H1 (cell line): ENCODE data around the gene GSTM3. TPM values are rescaled to one million over a fixed set of nuclear protein-coding genes. Genes with fewer than 3 reads are reported as not detected.

Experiments
- CTCF ChIA-PET: fragments of 300-600 bp; sonication (Branson Sonifier 250); formaldehyde crosslinking; loops from one replicate; lab custom pipeline; 2021; ENCODE audit not compliant: partially characterized antibody; lab: Charles Lee
- POLR2A ChIA-PET: fragments of 300-600 bp; sonication (Branson Sonifier 250); formaldehyde crosslinking; loops from one replicate; lab custom pipeline; 2021; ENCODE audit warnings: inconsistent platforms; ENCODE audit not compliant: partially characterized antibody; lab: Charles Lee
- DNase-seq, 2 experiments: peaks; one replicate each; pipeline versions ENCODE4 v3.0.0 to v3.0.0-alpha.2; 2010 to 2022; ENCODE audit warnings: low spot score in 2 of 2, low read depth in 1 of 2, mixed read lengths in 1 of 2
- FAIRE-seq: peaks from 2 replicates; lab custom pipeline; 2011; peaks lifted over from hg19 to GRCh38; lab: Jason Lieb, UNC
- H2AFZ ChIP-seq: 2 replicates; pipeline ENCODE4 v1.8.1; 2012; ENCODE audit warnings: low read length, inconsistent platforms
- H2AK5ac ChIP-seq: 2 replicates; pipeline ENCODE4 v1.6.1; 2013; ENCODE audit warnings: low read depth, low read length
- H2BK120ac ChIP-seq: replicated peaks from 2 replicates; pipeline ENCODE3; 2013; ENCODE audit warnings: low read depth, low read length, inconsistent platforms
- H2BK12ac ChIP-seq: 2 replicates; pipeline ENCODE4 v1.6.1; 2013; ENCODE audit warnings: low read depth, low read length
- H2BK15ac ChIP-seq: 2 replicates; pipeline ENCODE4 v1.6.1; 2013; ENCODE audit warnings: low read length
- H2BK20ac ChIP-seq: 2 replicates; pipeline ENCODE4 v1.6.1; 2013; ENCODE audit warnings: low read length
- H2BK5ac ChIP-seq: 2 replicates; pipeline ENCODE4 v1.6.1; 2013; ENCODE audit warnings: low read depth, low read length
- H3K14ac ChIP-seq: 2 replicates; pipeline ENCODE4 v1.6.1; 2013; ENCODE audit warnings: inconsistent platforms; ENCODE audit not compliant: insufficient read length
- H3K18ac ChIP-seq: 2 replicates; pipeline ENCODE4 v1.6.1; 2013; ENCODE audit warnings: low read length; ENCODE audit errors: extremely low read depth
- H3K23ac ChIP-seq: 2 replicates; pipeline ENCODE4 v1.6.1; 2013; ENCODE audit warnings: inconsistent platforms; ENCODE audit not compliant: insufficient read length
- H3K23me2 ChIP-seq: 2 replicates; pipeline ENCODE4 v1.6.1; 2013; ENCODE audit warnings: low read depth, low read length
- H3K27ac ChIP-seq: 2 replicates; pipeline ENCODE4 v1.6.1; 2011; ENCODE audit warnings: low read depth, low read length, inconsistent platforms
- H3K27me3 ChIP-seq, 4 experiments: replicated peaks in 1 of 4; 1 replicate in 1 of 4; 2 replicates in 3 of 4; pipeline versions ENCODE4 v1.6.1 to v1.8.1; 2011 to 2013; ENCODE audit warnings: low read length in 3 of 4, mild to moderate bottlenecking in 3 of 4, inconsistent platforms in 2 of 4, mixed read lengths in 2 of 4, moderate library complexity in 1 of 4; ENCODE audit not compliant: control insufficient read depth in 3 of 4, insufficient read depth in 3 of 4; ENCODE audit errors: extremely low read depth in 1 of 4
- H3K36me3 ChIP-seq, 4 experiments: 2 replicates each; pipeline versions ENCODE4 v1.6.1 to v1.8.1; 2011 to 2013; ENCODE audit warnings: mild to moderate bottlenecking in 4 of 4, low read length in 3 of 4, moderate library complexity in 2 of 4, control low read depth in 1 of 4, inconsistent platforms in 1 of 4; ENCODE audit not compliant: insufficient read depth in 4 of 4, control insufficient read depth in 2 of 4
- H3K4ac ChIP-seq: replicated peaks from 2 replicates; pipeline ENCODE3; 2013; ENCODE audit warnings: low read length, low read depth, mixed read lengths, inconsistent platforms; ENCODE audit not compliant: insufficient read length
- H3K4me1 ChIP-seq, 4 experiments: replicated peaks in 1 of 4; 1 replicate in 1 of 4; 2 replicates in 3 of 4; pipeline versions ENCODE4 v1.6.1 to v1.8.1; 2011 to 2013; ENCODE audit warnings: low read length in 3 of 4, inconsistent platforms in 2 of 4, mixed read lengths in 1 of 4; ENCODE audit not compliant: insufficient read depth in 4 of 4, control insufficient read depth in 3 of 4
- H3K4me2 ChIP-seq, 2 experiments: 2 replicates each; pipeline versions ENCODE4 v1.6.1 to v1.8.1; 2011 to 2013; ENCODE audit warnings: low read depth in 2 of 2, low read length in 2 of 2, control low read depth in 1 of 2, inconsistent platforms in 1 of 2, mild to moderate bottlenecking in 1 of 2; ENCODE audit not compliant: insufficient read depth in 1 of 2
- H3K4me3 ChIP-seq, 4 experiments: fragments of 200-600, 300-600 bp in 1 of 4; sonication (generic), shearing (Covaris generic), sonication (Bioruptor Twin) in 1 of 4; 2 replicates each; pipeline versions ENCODE4 v1.5.1 to v1.8.1; 2011 to 2016; ENCODE audit warnings: low read length in 4 of 4, low read depth in 3 of 4, control low read depth in 2 of 4, inconsistent platforms in 2 of 4, mild to moderate bottlenecking in 2 of 4, mixed read lengths in 1 of 4, moderate library complexity in 1 of 4; ENCODE audit not compliant: insufficient read depth in 2 of 4; ENCODE audit errors: extremely low read depth in 1 of 4
- H3K56ac ChIP-seq: replicated peaks from 2 replicates; pipeline ENCODE3; 2013; ENCODE audit warnings: low read depth, mild to moderate bottlenecking, mixed read lengths, low read length, inconsistent platforms; ENCODE audit not compliant: insufficient read length
- H3K79me1 ChIP-seq: 2 replicates; pipeline ENCODE4 v1.6.1; 2013; ENCODE audit warnings: low read depth, low read length, control low read depth
- H3K79me2 ChIP-seq, 2 experiments: 2 replicates each; pipeline versions ENCODE4 v1.6.1 to v1.8.1; 2012 to 2013; ENCODE audit warnings: low read length in 2 of 2, mild to moderate bottlenecking in 2 of 2, inconsistent platforms in 1 of 2; ENCODE audit not compliant: insufficient read depth in 2 of 2, control insufficient read depth in 1 of 2
- H3K9ac ChIP-seq, 4 experiments: replicated peaks in 1 of 4; 1 replicate in 1 of 4; 2 replicates in 3 of 4; pipeline versions ENCODE4 v1.6.1 to v1.8.1; 2011 to 2013; ENCODE audit warnings: low read depth in 3 of 4, low read length in 3 of 4, control low read depth in 2 of 4, mild to moderate bottlenecking in 2 of 4, moderate library complexity in 2 of 4, inconsistent platforms in 1 of 4; ENCODE audit errors: extremely low read depth in 1 of 4
- H3K9me3 ChIP-seq, 2 experiments: 2 replicates each; pipeline versions ENCODE4 v1.6.1 to v1.8.1; 2012 to 2013; ENCODE audit warnings: mild to moderate bottlenecking in 2 of 2, moderate library complexity in 2 of 2, control low read depth in 1 of 2, inconsistent platforms in 1 of 2, low read depth in 1 of 2, low read length in 1 of 2, mixed read lengths in 1 of 2; ENCODE audit not compliant: insufficient read depth in 2 of 2
- H4K20me1 ChIP-seq, 2 experiments: replicated peaks in 1 of 2; 2 replicates each; pipeline versions ENCODE3 to v1.8.1; 2011 to 2013; ENCODE audit warnings: inconsistent platforms in 2 of 2, low read length in 2 of 2, mild to moderate bottlenecking in 1 of 2; ENCODE audit not compliant: insufficient read depth in 2 of 2, control insufficient read depth in 1 of 2
- H4K5ac ChIP-seq: 2 replicates; pipeline ENCODE4 v1.6.1; 2013; ENCODE audit warnings: low read length, low read depth, mixed read lengths, inconsistent platforms; ENCODE audit not compliant: insufficient read length
- H4K8ac ChIP-seq: 2 replicates; pipeline ENCODE4 v1.8.0; 2013; ENCODE audit warnings: mild to moderate bottlenecking, moderate library complexity, low read length, inconsistent platforms; ENCODE audit not compliant: insufficient read depth; ENCODE audit errors: extremely low read depth
- H4K91ac ChIP-seq: replicated peaks from 2 replicates; pipeline ENCODE3; 2013; ENCODE audit warnings: low read length, mixed read lengths, inconsistent platforms; ENCODE audit not compliant: insufficient read length
- HDAC2 ChIP-seq, 2 experiments: fragments of 300-600 bp in 1 of 2; sonication (generic) in 1 of 2; IDR thresholded peaks; 2 replicates each; pipeline ENCODE4 v1.6.1; 2011 to 2012; ENCODE audit warnings: low read depth in 2 of 2, low read length in 2 of 2, mild to moderate bottlenecking in 2 of 2, moderate library complexity in 2 of 2, borderline replicate concordance in 1 of 2, inconsistent platforms in 1 of 2
- KDM1A ChIP-seq: fragments of 200-600, 300-600 bp; sonication (generic); IDR thresholded peaks from 2 replicates; pipeline ENCODE4 v1.7.1; 2016; ENCODE audit warnings: mild to moderate bottlenecking, low read length, borderline replicate concordance
- RAD21 ChIP-seq, 2 experiments: IDR thresholded peaks in 1 of 2; conservative IDR thresholded peaks in 1 of 2; 2 replicates each; pipeline ENCODE4 v1.6.1; 2011; ENCODE audit warnings: low read depth in 2 of 2, low read length in 2 of 2, improper control_type of control experiment in 1 of 2, inconsistent platforms in 1 of 2, mild to moderate bottlenecking in 1 of 2, moderate library complexity in 1 of 2
- SUZ12 ChIP-seq: fragments of 200-600 bp; sonication (generic); IDR thresholded peaks from 2 replicates; pipeline ENCODE4 v1.6.1; 2012; ENCODE audit warnings: mild to moderate bottlenecking, inconsistent platforms, low read length, moderate library complexity, mixed read lengths
- WGBS, 2 experiments: shearing (Covaris generic) in 1 of 2; methylation state at CpG; one replicate each; pipeline versions ENCODE4 v1.1.6 to v1.1.7; 2013 to 2015; ENCODE audit warnings: low lambda C conversion rate in 2 of 2, mixed read lengths in 2 of 2, inconsistent platforms in 1 of 2, low coverage in 1 of 2, missing lambda C conversion rate in 1 of 2; ENCODE audit not compliant: insufficient replicate concordance in 2 of 2, insufficient coverage in 1 of 2, insufficient read length in 1 of 2; ENCODE audit errors: extremely low coverage in 1 of 2, missing lambda C conversion rate in 1 of 2; 5-methylcytosine and 5-hydroxymethylcytosine counted together
- polyA plus RNA-seq, 7 experiments: library from polyadenylated mRNA; depleted of rRNA in 3 of 7; stranded (reverse) in 5 of 7; unstranded in 2 of 7; fragments of >200 nt in 5 of 7; fragments of 200-250 nt in 2 of 7; gene quantifications; 1 replicate in 5 of 7; 2 replicates in 1 of 7; 4 replicates in 1 of 7; pipeline versions ENCODE4 v1.2.1 to v1.2.3, GENCODE V29; 2011 to 2013; ENCODE audit warnings: missing spikeins in 2 of 7, mixed read lengths in 2 of 7
- total RNA-seq: library from RNA; stranded (reverse); fragmentation: NEBNext Ultra II Directional; extraction: Animal tissue kit (Norgen Biotek cat#: 25700); gene quantifications from 2 replicates; pipeline ENCODE4 v1.2.1, GENCODE V29; 2021

GSTM3 gene
- total and polyA plus RNA-seq, 2 of the 8 experiments (the other 6 are each of a cell fraction or from before 2014, with no cell fraction given), result 2.2 to 5.1 TPM

GRCh38 chr1:109770331-109771095 is 29.7 kb upstream of the GSTM3 start:
- H3K27me3 ChIP-seq, result no peaks in the 10 kb centered on the region; a peak in 2 of 7 replicates
- H3K18ac ChIP-seq, result no peak overlapping the region
- H2AK5ac ChIP-seq, result no peak overlapping the region
- H3K79me2 ChIP-seq, result no peaks in the 10 kb centered on the region
- no peak overlapping the region for H3K4ac ChIP-seq
- no peaks in the 10 kb centered on the region for H4K20me1 ChIP-seq
- H3K9me3 ChIP-seq, result no peaks in the 10 kb centered on the region
- no peak overlapping the region for H2AFZ ChIP-seq
- H3K4me3 ChIP-seq, result no peak overlapping the region
- no peak overlapping the region for H2BK20ac ChIP-seq
- FAIRE-seq (no peak), DNase-seq (no peak)
- H3K36me3 ChIP-seq, result no peaks in the 10 kb centered on the region
- H3K9ac ChIP-seq, result no peak overlapping the region
- H3K4me2 ChIP-seq, result no peak overlapping the region
- H3K14ac ChIP-seq, result no peak overlapping the region
- no peak overlapping the region for H2BK15ac ChIP-seq
- no peak overlapping the region for H3K27ac ChIP-seq
- H2BK12ac ChIP-seq, result no peak overlapping the region
- H4K5ac ChIP-seq, result no peak overlapping the region
- 0 out of 2 replicates have a peak, but pooled peaks cover 1% of the 10 kb centered on the region for H3K23me2 ChIP-seq
- no peak overlapping the region for H4K8ac ChIP-seq
- H3K56ac ChIP-seq, result no peak overlapping the region
- no peak overlapping the region for H4K91ac ChIP-seq
- no peak overlapping the region for H3K23ac ChIP-seq
- H2BK120ac ChIP-seq, result no peak overlapping the region
- H3K4me1 ChIP-seq, result no peaks in the 10 kb centered on the region
- no peak overlapping the region for H2BK5ac ChIP-seq
- no peaks in the 10 kb centered on the region for H3K79me1 ChIP-seq
- CTCF ChIA-PET, result interaction anchor here (0.6 to 27.2 kb wide), 13 partner anchors 18 to 290 kb away, joined by 3 to 700 read pairs (median 4); partner anchors contain the start of gene AHCYL1
- POLR2A ChIA-PET, result no interaction called here
- WGBS, 2 experiments, result 83% methylated on average over 10 of the region's 11 CpGs; no CpG with 5 or more reads in 1 of the 2 experiments
- TF ChIP-seq SUZ12, result no peak
- no peak for TF ChIP-seq RAD21 (IDR thresholded peaks at IDR 0.05 in 1 of 2, conservative IDR thresholded peaks at IDR 0.05 in 1 of 2; ENCODE audit: low read depth in 2 of 2, low read length in 2 of 2)
- TF ChIP-seq KDM1A, result no peak
- no peak for TF ChIP-seq HDAC2 (IDR thresholded peaks at IDR 0.05; ENCODE audit: borderline replicate concordance in 1 of 2, low read depth in 2 of 2, low read length in 2 of 2)
